ENCODE measurements around the gene FMN1.

The FMN1 gene

DNA sequence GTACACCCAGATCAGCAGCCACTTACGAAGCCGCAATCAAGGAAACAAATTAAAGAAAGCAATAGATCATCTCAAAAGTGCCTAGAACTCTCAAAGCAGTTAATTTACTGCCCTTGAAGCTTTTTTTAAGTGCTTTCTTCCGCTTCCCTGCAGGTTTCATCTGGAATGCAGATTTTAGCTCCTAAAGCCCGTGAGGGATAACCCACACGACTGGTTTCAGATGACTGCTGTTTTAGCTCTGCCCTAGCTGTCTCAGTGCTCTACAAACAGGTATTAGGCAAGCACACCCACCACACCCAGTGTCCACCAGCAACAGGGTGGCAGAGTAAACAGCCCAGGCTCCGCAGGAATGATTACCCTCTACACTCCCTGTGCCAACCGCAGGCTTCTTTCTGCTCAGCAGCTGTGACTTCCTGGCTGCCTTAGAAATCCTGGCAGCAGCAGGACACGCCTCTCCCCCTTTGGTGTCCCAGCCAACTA lies 126.0 kb downstream of the FMN1 start:
- Histone ChIP-seq H3K9me3 (ENCODE audit: control insufficient read depth in 2 of 2, low read length in 2 of 2) (no peaks in the 10 kb centered on the region), H3K4me3 (ENCODE audit: low read length in 2 of 2) (peak overlapping the region; percentile 77), H3K4me1 (ENCODE audit: control insufficient read depth in 2 of 2, insufficient read depth in 2 of 2, low read length in 2 of 2) (peaks cover 15 to 26% of the 10 kb centered on the region in 2 donors), H3K9ac (ENCODE audit: low read depth in 1 of 2, low read length in 2 of 2) (peak overlapping the region; percentile 68 to 73), H3K36me3 (ENCODE audit: control insufficient read depth in 2 of 2, insufficient read depth in 2 of 2, low read length in 2 of 2) (no peaks in the 10 kb centered on the region), H3K27me3 (ENCODE audit: control insufficient read depth in 2 of 2, insufficient read depth in 2 of 2, low read length in 2 of 2) (no peaks in the 10 kb centered on the region), H3K27ac (ENCODE audit: low read depth in 2 of 2, low read length in 2 of 2) (peak overlapping the region; percentile 89 to 94)

DNA sequence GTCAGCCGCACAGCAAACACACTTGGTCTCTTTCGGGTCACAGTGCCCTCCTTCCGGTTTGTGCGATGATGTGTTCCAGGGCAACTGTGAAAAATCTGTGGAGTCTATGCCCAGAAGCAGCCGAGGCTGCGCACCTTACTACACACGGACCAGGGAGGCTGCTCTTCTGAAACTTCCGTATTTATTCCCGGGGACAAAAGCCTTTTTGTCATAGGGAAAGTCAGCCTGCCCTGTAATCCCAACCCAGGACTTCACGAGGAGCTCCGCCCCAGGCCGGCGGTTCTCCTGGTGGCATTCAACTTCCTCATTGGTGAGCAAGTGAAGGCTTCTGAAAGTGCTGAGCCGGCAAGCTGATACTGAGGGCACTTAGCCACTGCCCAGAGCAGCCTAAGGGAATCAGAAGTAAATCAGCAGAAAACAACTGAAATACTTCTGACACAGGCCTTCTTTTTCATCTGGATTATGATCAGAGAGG lies 126.5 kb downstream of the FMN1 start:
- Histone ChIP-seq H3K36me3 (ENCODE audit: control insufficient read depth in 2 of 2, insufficient read depth in 2 of 2, low read length in 2 of 2) (peaks cover 0 to 3% of the 10 kb centered on the region in 2 donors), H3K4me3 (ENCODE audit: low read length in 2 of 2) (peak overlapping the region; percentile 77), H3K27ac (ENCODE audit: low read depth in 2 of 2, low read length in 2 of 2) (peak overlapping the region; percentile 89 to 94), H3K27me3 (ENCODE audit: control insufficient read depth in 2 of 2, insufficient read depth in 2 of 2, low read length in 2 of 2) (no peaks in the 10 kb centered on the region), H3K9ac (ENCODE audit: low read depth in 1 of 2, low read length in 2 of 2) (peak overlapping the region; percentile 68 to 73), H3K4me1 (ENCODE audit: control insufficient read depth in 2 of 2, insufficient read depth in 2 of 2, low read length in 2 of 2) (peaks cover 15 to 26% of the 10 kb centered on the region in 2 donors), H3K9me3 (ENCODE audit: control insufficient read depth in 2 of 2, low read length in 2 of 2) (no peaks in the 10 kb centered on the region)

DNA sequence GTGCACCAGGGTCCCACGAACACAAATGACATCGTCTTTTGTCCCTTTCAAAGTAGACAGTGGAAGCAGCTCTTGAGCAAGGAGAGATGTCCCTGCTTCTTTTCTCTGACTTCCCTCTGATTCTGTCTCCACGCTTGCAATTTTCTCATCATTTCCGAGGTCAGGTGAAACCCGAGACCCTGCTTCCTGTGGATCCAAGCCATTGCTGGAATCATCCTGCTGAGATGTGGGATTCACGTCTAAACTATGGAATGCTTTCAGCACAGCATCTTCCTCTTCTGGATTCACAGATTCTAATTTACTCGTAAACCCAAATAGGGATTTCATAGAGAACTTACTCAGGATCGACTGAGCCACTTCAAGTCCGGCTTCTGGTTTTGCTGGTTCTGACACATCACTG lies 127.1 kb downstream of the FMN1 start:
- Histone ChIP-seq H3K4me1 (ENCODE audit: control insufficient read depth in 2 of 2, insufficient read depth in 2 of 2, low read length in 2 of 2) (peaks cover 15 to 26% of the 10 kb centered on the region in 2 donors), H3K9ac (ENCODE audit: low read depth in 1 of 2, low read length in 2 of 2) (peak overlapping the region; percentile 68 to 73), H3K4me3 (ENCODE audit: low read length in 2 of 2) (peak overlapping the region; percentile 77), H3K27ac (ENCODE audit: low read depth in 2 of 2, low read length in 2 of 2) (peak overlapping the region; percentile 89 to 94), H3K9me3 (ENCODE audit: control insufficient read depth in 2 of 2, low read length in 2 of 2) (no peaks in the 10 kb centered on the region), H3K36me3 (ENCODE audit: control insufficient read depth in 2 of 2, insufficient read depth in 2 of 2, low read length in 2 of 2) (peaks cover 0 to 4% of the 10 kb centered on the region in 2 donors), H3K27me3 (ENCODE audit: control insufficient read depth in 2 of 2, insufficient read depth in 2 of 2, low read length in 2 of 2) (no peaks in the 10 kb centered on the region)

DNA sequence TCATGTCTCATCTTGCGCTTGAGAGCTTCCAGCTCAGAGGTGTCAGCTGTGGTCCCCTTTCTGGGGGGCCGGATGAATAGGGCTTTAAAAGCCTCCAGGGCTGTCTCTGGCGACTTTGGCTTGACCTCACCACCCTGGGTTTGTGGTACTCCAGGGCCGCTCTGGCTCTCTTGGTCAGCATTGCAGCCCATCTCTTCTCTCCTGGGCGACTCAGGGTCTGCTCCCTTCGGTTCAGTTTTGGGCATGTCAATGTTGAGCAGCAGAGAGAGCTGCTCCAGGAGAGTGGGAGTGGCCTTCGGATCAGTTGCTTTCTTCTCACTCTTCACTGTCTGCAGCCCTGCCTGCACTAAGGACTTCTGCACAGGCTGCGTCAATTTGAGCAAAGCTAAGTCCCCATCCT lies 127.9 kb downstream of the FMN1 start:
- Histone ChIP-seq H3K9me3 (ENCODE audit: control insufficient read depth in 2 of 2, low read length in 2 of 2) (no peaks in the 10 kb centered on the region), H3K27me3 (ENCODE audit: control insufficient read depth in 2 of 2, insufficient read depth in 2 of 2, low read length in 2 of 2) (no peaks in the 10 kb centered on the region), H3K4me3 (ENCODE audit: low read length in 2 of 2) (peak overlapping the region; percentile 77), H3K4me1 (ENCODE audit: control insufficient read depth in 2 of 2, insufficient read depth in 2 of 2, low read length in 2 of 2) (peaks cover 15 to 26% of the 10 kb centered on the region in 2 donors), H3K27ac (ENCODE audit: low read depth in 2 of 2, low read length in 2 of 2) (peak overlapping the region; percentile 89 to 94), H3K36me3 (ENCODE audit: control insufficient read depth in 2 of 2, insufficient read depth in 2 of 2, low read length in 2 of 2) (peaks cover 0 to 4% of the 10 kb centered on the region in 2 donors), H3K9ac (ENCODE audit: low read depth in 1 of 2, low read length in 2 of 2) (peak overlapping the region; percentile 68 to 73)

DNA sequence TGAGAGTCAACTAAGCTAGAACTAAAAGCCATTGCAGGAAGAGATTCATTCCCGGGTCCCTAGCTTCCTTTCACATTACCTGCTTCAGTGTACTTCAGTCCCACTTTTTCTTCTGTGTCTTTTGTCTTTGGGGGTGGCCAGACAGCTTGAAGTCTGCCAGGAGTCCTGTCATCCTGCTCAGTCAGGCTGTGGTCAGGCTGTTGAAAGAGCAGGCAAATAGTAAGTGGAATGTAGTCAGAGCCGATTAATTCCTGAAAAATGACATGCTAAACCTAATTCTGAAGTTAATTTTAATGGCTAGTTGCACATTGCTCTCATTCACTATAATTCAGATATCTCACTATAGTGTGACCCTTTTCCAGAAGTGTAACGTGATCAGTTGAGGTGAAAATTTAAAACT lies 129.6 kb downstream of the FMN1 start:
- no peaks in the 10 kb centered on the region for H3K27me3 ChIP-seq (ENCODE audit: control insufficient read depth in 2 of 2, insufficient read depth in 2 of 2, low read length in 2 of 2)
- H3K9ac ChIP-seq (ENCODE audit: low read depth in 1 of 2, low read length in 2 of 2), result peak overlapping the region in 1 of 2 donors; percentile 8
- H3K27ac ChIP-seq (ENCODE audit: low read depth in 2 of 2, low read length in 2 of 2), result peak overlapping the region in 1 of 2 donors; percentile 6
- H3K36me3 ChIP-seq (ENCODE audit: control insufficient read depth in 2 of 2, insufficient read depth in 2 of 2, low read length in 2 of 2), result peaks cover 0 to 4% of the 10 kb centered on the region in 2 donors
- H3K9me3 ChIP-seq (ENCODE audit: control insufficient read depth in 2 of 2, low read length in 2 of 2), result no peaks in the 10 kb centered on the region
- H3K4me1 ChIP-seq (ENCODE audit: control insufficient read depth in 2 of 2, insufficient read depth in 2 of 2, low read length in 2 of 2), result peaks cover 15 to 33% of the 10 kb centered on the region in 2 donors
- H3K4me3 ChIP-seq (ENCODE audit: low read length in 2 of 2), result peak overlapping the region; percentile 49 to 50

DNA sequence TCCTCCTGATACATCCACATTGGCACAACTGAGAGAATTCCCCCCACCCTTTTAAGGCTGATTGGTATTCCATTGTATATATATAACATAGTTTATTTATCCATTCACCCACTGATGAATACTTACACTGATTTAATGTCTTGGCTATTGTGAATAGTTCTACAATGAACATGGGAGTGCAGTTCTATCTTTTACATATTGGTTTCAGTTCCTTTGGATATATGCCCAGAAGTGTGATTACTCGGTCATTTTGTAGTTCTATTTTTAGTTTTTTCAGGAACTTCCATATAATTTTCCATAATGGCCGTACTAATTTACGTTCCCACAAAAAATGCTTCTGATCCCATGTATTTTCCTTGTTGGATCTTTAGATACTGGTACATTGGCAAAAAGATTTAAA lies 135.3 kb downstream of the FMN1 start:
- Histone ChIP-seq H3K4me3 (ENCODE audit: low read length in 2 of 2) (no peak overlapping the region), H3K27me3 (ENCODE audit: control insufficient read depth in 2 of 2, insufficient read depth in 2 of 2, low read length in 2 of 2) (no peaks in the 10 kb centered on the region), H3K27ac (ENCODE audit: low read depth in 2 of 2, low read length in 2 of 2) (no peak overlapping the region), H3K4me1 (ENCODE audit: control insufficient read depth in 2 of 2, insufficient read depth in 2 of 2, low read length in 2 of 2) (peaks cover 0 to 9% of the 10 kb centered on the region in 2 donors), H3K36me3 (ENCODE audit: control insufficient read depth in 2 of 2, insufficient read depth in 2 of 2, low read length in 2 of 2) (peaks cover 0 to 4% of the 10 kb centered on the region in 2 donors), H3K9me3 (ENCODE audit: control insufficient read depth in 2 of 2, low read length in 2 of 2) (no peaks in the 10 kb centered on the region), H3K9ac (ENCODE audit: low read depth in 1 of 2, low read length in 2 of 2) (no peak overlapping the region)

DNA sequence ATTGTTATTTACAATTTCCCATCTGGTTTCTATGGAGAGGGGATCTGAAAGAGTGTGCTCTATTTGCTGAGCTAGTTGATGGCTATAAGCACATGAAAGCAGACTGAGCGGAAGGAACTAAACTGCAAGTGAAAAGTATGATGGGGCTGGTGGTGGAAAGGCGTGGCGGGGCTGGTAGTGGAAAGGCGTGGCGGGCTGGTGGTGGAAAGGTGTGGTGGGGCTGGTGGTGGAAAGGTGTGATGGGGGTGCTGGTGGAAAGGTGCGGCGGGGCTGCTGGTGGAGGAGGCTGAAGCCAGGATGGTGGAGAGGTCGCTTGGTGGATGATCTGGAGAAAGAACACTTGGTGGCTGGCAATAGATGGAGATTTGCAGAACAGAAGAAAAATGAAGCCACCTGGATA lies 136.7 kb downstream of the FMN1 start:
- H3K9ac ChIP-seq (ENCODE audit: low read depth in 1 of 2, low read length in 2 of 2), result no peak overlapping the region
- no peaks in the 10 kb centered on the region for H3K9me3 ChIP-seq (ENCODE audit: control insufficient read depth in 2 of 2, low read length in 2 of 2)
- H3K27ac ChIP-seq (ENCODE audit: low read depth in 2 of 2, low read length in 2 of 2), result no peak overlapping the region
- no peaks in the 10 kb centered on the region for H3K36me3 ChIP-seq (ENCODE audit: control insufficient read depth in 2 of 2, insufficient read depth in 2 of 2, low read length in 2 of 2)
- no peaks in the 10 kb centered on the region for H3K27me3 ChIP-seq (ENCODE audit: control insufficient read depth in 2 of 2, insufficient read depth in 2 of 2, low read length in 2 of 2)
- H3K4me3 ChIP-seq (ENCODE audit: low read length in 2 of 2), result no peak overlapping the region
- peaks cover 0 to 9% of the 10 kb centered on the region in 2 donors for H3K4me1 ChIP-seq (ENCODE audit: control insufficient read depth in 2 of 2, insufficient read depth in 2 of 2, low read length in 2 of 2)

DNA sequence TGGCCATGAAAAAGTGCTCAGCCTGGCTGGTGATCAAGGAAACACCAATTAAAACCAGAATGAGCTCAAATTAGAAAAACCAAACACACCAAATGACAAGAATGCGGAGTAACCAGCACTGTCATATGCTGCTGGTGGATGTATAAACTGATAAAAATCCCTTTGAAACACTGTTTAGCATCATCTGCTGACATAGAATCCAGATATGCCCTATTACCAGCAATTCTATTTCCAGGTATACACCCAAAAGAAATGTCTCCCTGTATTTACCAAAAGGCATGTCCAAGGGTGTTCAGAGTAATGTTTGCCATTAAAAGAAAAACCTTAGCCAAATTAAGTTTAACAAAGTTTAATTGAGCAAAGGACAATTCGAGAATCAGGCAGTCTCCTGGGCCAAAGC lies 138.6 kb downstream of the FMN1 start:
- H3K9me3 ChIP-seq (ENCODE audit: control insufficient read depth in 2 of 2, low read length in 2 of 2), result no peaks in the 10 kb centered on the region
- H3K27me3 ChIP-seq (ENCODE audit: control insufficient read depth in 2 of 2, insufficient read depth in 2 of 2, low read length in 2 of 2), result no peaks in the 10 kb centered on the region
- H3K27ac ChIP-seq (ENCODE audit: low read depth in 2 of 2, low read length in 2 of 2), result no peak overlapping the region

DNA sequence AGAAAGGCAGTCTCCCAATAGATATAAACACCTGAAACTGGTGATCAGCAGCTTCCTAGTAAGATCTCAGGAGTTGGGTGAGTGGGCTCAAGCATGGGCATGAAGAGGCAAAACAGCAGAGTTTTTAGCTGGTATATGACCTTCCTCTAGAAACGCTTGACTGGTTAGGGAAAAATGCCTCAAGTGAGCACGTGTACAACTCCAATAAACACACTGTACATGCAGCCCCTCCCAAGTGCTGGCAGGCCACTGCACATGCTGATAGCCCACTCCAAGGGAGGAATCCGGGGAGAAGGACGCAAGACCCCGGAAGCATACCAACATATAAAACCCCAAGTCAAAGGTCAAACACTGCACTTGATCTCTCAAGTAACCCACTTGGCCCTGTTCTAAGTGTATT lies 143.0 kb downstream of the FMN1 start:
- H3K9me3 ChIP-seq (ENCODE audit: control insufficient read depth in 2 of 2, low read length in 2 of 2), result no peaks in the 10 kb centered on the region
- no peak overlapping the region for H3K27ac ChIP-seq (ENCODE audit: low read depth in 2 of 2, low read length in 2 of 2)
- H3K36me3 ChIP-seq (ENCODE audit: control insufficient read depth in 2 of 2, insufficient read depth in 2 of 2, low read length in 2 of 2), result peaks cover 0 to 2% of the 10 kb centered on the region in 2 donors
- H3K4me3 ChIP-seq (ENCODE audit: low read length in 2 of 2), result no peak overlapping the region
- H3K4me1 ChIP-seq (ENCODE audit: control insufficient read depth in 2 of 2, insufficient read depth in 2 of 2, low read length in 2 of 2), result no peaks in the 10 kb centered on the region
- H3K27me3 ChIP-seq (ENCODE audit: control insufficient read depth in 2 of 2, insufficient read depth in 2 of 2, low read length in 2 of 2), result no peaks in the 10 kb centered on the region
- H3K9ac ChIP-seq (ENCODE audit: low read depth in 1 of 2, low read length in 2 of 2), result no peak overlapping the region

More for the DNA sequence above, 138.6 kb downstream of the FMN1 start:
- no peak overlapping the region for H3K9ac ChIP-seq (ENCODE audit: low read depth in 1 of 2, low read length in 2 of 2)
- no peak overlapping the region for H3K4me3 ChIP-seq (ENCODE audit: low read length in 2 of 2)
- H3K36me3 ChIP-seq (ENCODE audit: control insufficient read depth in 2 of 2, insufficient read depth in 2 of 2, low read length in 2 of 2), result peaks cover 0 to 2% of the 10 kb centered on the region in 2 donors
- H3K4me1 ChIP-seq (ENCODE audit: control insufficient read depth in 2 of 2, insufficient read depth in 2 of 2, low read length in 2 of 2), result peaks cover 0 to 9% of the 10 kb centered on the region in 2 donors

DNA sequence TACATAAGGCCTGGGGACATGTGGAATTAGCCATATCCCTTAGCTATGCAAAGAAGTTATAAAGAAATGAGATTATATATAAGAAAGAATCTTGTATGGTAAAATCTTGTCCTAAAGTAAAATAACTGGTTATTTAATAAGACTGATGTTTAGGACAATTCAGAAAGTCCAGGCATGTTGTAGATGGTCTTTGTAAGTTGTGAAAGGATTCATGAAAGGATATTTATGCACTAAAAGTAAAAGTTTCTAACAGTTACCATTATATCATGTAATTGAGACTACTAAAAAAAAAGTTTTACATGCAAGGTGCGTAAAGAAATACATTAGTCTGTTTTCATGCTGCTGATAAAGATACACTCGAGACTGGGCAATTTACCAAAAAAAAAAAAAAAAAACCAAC lies 146.3 kb downstream of the FMN1 start:
- peaks cover 0 to 5% of the 10 kb centered on the region in 2 donors for H3K9me3 ChIP-seq (ENCODE audit: control insufficient read depth in 2 of 2, low read length in 2 of 2)
- no peak overlapping the region for H3K4me3 ChIP-seq (ENCODE audit: low read length in 2 of 2)
- H3K9ac ChIP-seq (ENCODE audit: low read depth in 1 of 2, low read length in 2 of 2), result no peak overlapping the region
- no peak overlapping the region for H3K27ac ChIP-seq (ENCODE audit: low read depth in 2 of 2, low read length in 2 of 2)
- H3K4me1 ChIP-seq (ENCODE audit: control insufficient read depth in 2 of 2, insufficient read depth in 2 of 2, low read length in 2 of 2), result no peaks in the 10 kb centered on the region
- no peaks in the 10 kb centered on the region for H3K27me3 ChIP-seq (ENCODE audit: control insufficient read depth in 2 of 2, insufficient read depth in 2 of 2, low read length in 2 of 2)
- H3K36me3 ChIP-seq (ENCODE audit: control insufficient read depth in 2 of 2, insufficient read depth in 2 of 2, low read length in 2 of 2), result peaks cover 0 to 10% of the 10 kb centered on the region in 2 donors
